NCI-H446 (cell line): ENCODE results near the gene POLN.
"Not testable (repeated sequence)": the region's sequence is repeated elsewhere in the genome, so short reads cannot be mapped to it uniquely, and the experiment has no call there.

Source experiments
- DNase-seq, 2 experiments: peaks; one replicate each; lab custom pipeline; 2025; lab: John Stamatoyannopoulos, UW

POLN gene

GRCh38 chr4:2166253-2166652, 75.7 kb downstream of the POLN start:
- DNase-seq: no peak

DNA sequence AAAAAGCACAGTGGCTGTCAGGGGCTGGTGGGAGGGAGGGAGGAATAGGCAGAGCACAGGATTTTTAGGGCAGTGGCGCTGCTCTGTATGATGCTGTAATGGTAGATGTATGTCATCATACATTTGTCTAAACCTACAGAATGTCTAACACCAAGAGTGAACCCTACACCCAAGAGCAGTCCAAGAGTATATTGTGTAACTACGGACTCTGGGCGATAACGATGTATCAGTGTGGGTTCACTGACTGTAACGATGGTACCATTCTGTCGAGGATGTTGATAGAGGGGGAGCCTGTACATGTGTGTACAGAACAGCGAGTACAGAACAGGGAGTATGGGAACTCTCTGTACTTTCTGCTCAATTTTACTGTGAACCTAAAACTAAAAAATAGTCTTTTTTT, 76.5 kb downstream of the POLN start:
- DNase-seq: no peak

- no peak for DNase-seq
Measured at GRCh38 chr4:2163311-2163821, 78.6 kb downstream of the POLN start.

DNA sequence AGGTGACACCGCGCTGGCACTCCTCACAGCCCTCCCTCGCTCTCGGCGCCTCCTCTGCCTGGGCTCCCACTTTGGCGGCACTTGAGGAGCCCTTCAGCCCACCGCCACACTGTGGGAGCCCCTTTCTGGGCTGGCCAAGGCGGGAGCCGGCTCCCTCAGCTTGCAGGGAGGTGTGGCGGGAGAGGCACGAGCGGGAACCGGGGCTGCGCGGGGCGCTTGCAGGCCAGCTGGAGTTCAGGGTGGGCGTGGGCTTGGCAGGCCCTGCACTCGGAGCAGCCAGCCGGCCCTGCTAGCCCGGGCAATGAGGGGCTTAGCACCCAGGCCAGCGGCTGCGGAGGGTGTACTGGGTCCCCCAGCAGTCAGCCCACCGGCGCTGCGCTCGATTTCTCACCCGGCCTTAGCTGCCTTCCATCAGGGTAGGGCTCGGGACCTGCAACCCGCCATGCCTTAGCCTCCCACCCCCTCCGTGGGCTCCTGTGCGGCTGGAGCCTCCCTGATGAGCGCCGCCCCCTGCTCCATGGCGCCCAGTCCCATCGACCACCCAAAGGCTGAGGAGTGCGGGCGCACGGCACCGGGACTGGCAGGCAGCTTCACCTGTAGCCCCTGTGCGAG, 80.7 kb downstream of the POLN start:
- DNase-seq: not testable (repeated sequence)

- DNase-seq: no peak
Measured at GRCh38 chr4:2159931-2160330, 82.0 kb downstream of the POLN start.

GRCh38 chr4:2155246-2155645, 86.7 kb downstream of the POLN start:
- DNase-seq: no peak

GRCh38 chr4:2154215-2154740, 87.6 kb downstream of the POLN start:
- no peak for DNase-seq

- no peak for DNase-seq
Measured at GRCh38 chr4:2151544-2151943, 90.4 kb downstream of the POLN start.

GRCh38 chr4:2150076-2150475, 91.8 kb downstream of the POLN start:
- no peak for DNase-seq

DNA sequence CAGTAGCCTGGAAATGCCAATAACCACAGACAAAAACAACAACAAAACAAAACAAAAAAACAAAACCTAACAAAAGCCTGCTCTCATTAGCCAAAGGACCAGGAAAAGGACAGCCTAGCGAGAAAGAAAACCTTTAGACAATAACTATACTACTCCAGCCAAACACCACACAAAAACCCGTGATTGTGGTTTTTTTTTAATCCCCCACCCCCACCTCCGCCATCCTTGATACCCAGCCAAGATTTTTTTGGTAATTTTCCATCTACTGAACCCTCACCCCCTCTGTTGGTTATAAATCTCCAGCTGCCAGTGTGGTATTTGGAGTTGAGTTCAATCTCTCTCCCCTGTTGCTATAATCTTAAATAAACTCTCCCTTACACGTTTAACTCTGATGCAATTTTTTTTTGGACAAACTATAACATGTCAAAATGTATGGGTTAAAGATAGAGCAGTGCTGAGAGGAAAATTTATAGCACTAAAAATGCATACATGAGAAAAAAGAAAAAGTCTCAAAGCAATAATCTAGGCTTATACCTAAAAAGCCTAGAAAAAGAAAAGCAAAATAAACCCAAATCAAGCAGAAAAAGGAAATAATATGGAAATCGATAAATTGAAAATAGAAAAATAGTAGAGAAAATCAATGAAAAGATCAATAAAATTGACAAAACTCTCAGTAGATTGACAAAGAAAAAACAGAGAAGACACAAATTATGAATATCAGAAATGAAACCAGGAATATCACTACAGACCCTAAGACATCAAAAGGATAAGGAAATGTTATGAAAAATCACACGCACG, 99.1 kb downstream of the POLN start:
- no peak for DNase-seq

DNA sequence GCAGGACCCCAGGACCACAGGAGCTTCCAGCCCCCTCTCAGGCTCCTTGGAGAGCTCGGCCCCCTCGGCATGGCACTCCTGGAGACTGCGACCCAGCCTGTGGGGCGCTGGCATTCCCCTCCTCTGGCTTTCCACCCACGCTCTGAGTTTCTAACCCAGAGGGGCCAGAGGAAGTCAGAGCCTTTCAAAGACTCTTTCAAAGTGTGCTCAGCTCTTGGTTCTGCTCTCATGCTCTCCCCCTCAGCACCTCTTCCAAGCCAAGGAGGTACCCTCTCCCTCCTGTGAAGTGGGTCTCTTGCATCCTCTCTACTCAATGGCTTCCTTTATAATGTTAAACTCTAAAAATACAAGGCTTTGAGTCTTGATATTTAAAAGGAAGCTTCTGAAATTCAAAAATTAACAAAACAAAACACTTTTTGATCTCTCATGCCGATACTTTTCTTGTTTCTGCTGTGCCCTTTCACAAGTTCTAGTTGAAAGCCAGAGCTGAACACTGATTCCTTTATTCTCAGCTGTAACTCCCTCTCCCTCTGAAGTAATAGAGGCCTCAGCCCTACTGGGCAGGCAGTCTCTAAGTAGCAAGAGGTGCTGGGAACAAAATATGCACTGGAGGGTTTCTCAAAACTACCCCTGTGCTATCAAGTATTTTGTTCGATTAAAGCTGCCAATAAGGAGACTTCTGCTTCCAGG, 100.0 kb downstream of the POLN start:
- no peak for DNase-seq

- DNase-seq: no peak
Measured at GRCh38 chr4:2141022-2141761, 100.7 kb downstream of the POLN start.

GRCh38 chr4:2138846-2139500, 102.9 kb downstream of the POLN start:
- DNase-seq: no peak

GRCh38 chr4:2136726-2137125, 105.2 kb downstream of the POLN start:
- DNase-seq: no peak

DNA sequence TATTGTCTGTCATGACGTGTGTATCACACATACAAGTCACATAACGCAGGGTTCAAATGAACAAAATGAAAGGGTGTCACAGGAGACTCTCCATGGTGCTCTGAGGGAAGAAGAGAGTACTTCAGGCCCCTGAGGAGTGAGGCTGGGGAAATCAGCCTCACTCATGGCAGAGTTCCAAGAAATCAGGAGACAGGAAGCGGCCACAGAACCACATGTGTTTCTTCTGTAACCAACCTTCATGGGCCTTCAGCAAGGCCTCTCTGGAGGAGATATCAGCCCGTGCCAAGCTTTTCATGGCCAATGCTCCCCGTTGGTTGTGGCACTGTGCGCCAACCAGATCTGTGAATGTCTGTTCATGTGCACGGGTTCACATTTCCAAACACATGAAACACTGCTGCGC, 106.8 kb downstream of the POLN start:
- DNase-seq: peak in 1 of 2 experiments; percentile 5

DNA sequence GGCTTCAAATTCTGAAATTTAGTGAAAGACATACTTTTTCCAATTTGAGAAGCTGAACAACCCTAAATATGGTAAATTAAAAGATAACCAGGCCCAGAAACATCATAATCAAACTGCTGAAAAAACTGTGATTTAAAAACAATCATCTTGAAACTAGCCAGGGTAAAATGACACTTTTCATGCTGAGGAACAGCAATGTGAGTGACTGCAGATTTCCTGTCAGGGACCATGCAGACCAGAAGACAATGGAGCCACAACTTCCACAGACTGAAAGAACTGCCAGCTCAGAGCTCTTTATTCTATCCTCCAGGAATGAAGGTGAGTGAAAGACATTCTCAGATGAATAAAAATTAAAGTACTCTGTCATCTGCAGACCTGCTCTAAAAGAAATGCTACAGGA, 109.5 kb downstream of the POLN start:
- no peak for DNase-seq

GRCh38 chr4:2127609-2128332, 114.2 kb downstream of the POLN start:
- peak in 1 of 2 experiments; percentile 2 for DNase-seq

- no peak for DNase-seq
Measured at GRCh38 chr4:2126309-2127043, 115.4 kb downstream of the POLN start.

GRCh38 chr4:2125831-2126230, 116.1 kb downstream of the POLN start:
- DNase-seq: no peak

- no peak for DNase-seq
Measured at GRCh38 chr4:2125023-2125422, 116.9 kb downstream of the POLN start.
